ENCODE data around the gene KIF5B.
"Not testable (repeated sequence)": the region's sequence is repeated elsewhere in the genome, so short reads cannot be mapped to it uniquely, and the experiment has no call there.

KIF5B gene

GRCh38 chr10:32073128-32073527 lies 16.9 kb upstream of the KIF5B start:
- DNase-seq (ENCODE audit: low spot score) = no peak
- TF ChIP-seq CTCF (IDR thresholded peaks at IDR 0.05; ENCODE audit: extremely low read depth, insufficient read depth, missing control alignments) = no peak
- in situ Hi-C loops (cut with MboI; ENCODE audit: low pct_unique_long_range_greater_than_20kb, low sequenced_read_pairs, unreplicated experiment) = loop anchor here (25.0 kb wide), 1 partner anchor 289 kb away; no protein-coding TSS in a partner anchor

DNA sequence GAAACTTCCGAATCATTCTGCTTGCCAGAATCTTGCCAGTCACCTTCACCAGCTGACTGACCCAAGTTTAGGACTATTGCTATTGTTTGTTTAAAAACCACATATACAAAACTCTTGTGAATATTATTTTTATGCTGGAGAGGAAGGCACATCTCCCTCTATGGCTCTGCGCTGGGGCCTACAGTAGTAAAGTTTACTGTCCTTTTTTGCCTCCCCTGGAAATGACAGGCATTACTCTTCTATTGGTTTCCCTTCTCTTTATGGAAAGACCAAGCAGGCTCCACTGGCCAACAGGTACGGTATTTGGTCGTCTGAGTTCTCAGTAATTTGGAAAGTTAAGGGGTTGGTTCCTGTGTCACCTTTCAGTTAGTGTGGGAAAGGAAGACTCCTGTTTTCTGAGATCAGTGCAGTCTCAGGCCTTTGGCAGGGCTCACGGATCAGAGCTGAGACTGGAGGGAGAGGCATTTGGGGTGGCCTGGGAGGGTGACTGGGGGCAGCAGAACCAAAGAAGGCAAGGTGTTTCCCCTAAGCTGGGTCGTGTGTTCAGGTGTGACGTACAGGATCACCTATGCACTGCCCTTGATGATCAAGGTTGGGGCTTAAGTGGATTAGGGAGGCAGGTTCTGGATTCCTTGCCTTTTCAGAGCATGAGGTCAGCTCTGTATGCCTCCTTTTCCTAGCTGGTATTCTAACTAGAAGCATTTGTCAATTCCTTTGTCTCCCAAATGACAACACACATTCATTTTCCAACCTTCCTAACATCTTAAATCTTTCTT lies 16.0 kb upstream of the KIF5B start:
- in situ Hi-C loops (cut with MboI; ENCODE audit: low pct_unique_long_range_greater_than_20kb, low sequenced_read_pairs, unreplicated experiment) = loop anchor here (25.0 kb wide), 1 partner anchor 290 kb away; no protein-coding TSS in a partner anchor
- TF ChIP-seq CTCF (IDR thresholded peaks at IDR 0.05; ENCODE audit: extremely low read depth, insufficient read depth, missing control alignments) = no peak
- DNase-seq (ENCODE audit: low spot score) = no peak

GRCh38 chr10:32070645-32071044 lies 14.4 kb upstream of the KIF5B start:
- in situ Hi-C loops (cut with MboI; ENCODE audit: low pct_unique_long_range_greater_than_20kb, low sequenced_read_pairs, unreplicated experiment) = loop anchor here (25.0 kb wide), 1 partner anchor 292 kb away; no protein-coding TSS in a partner anchor

GRCh38 chr10:32068569-32068968 lies 12.3 kb upstream of the KIF5B start:
- no peak for DNase-seq (ENCODE audit: low spot score)
- in situ Hi-C loops (cut with MboI; ENCODE audit: low pct_unique_long_range_greater_than_20kb, low sequenced_read_pairs, unreplicated experiment) = loop anchor here (25.0 kb wide), 1 partner anchor 294 kb away; no protein-coding TSS in a partner anchor
- no peak for TF ChIP-seq CTCF (IDR thresholded peaks at IDR 0.05; ENCODE audit: extremely low read depth, insufficient read depth, missing control alignments)

More at GRCh38 chr10:32070645-32071044, 14.4 kb upstream of the KIF5B start:
- DNase-seq (ENCODE audit: low spot score) = no peak
- TF ChIP-seq CTCF (IDR thresholded peaks at IDR 0.05; ENCODE audit: extremely low read depth, insufficient read depth, missing control alignments) = no peak

DNA sequence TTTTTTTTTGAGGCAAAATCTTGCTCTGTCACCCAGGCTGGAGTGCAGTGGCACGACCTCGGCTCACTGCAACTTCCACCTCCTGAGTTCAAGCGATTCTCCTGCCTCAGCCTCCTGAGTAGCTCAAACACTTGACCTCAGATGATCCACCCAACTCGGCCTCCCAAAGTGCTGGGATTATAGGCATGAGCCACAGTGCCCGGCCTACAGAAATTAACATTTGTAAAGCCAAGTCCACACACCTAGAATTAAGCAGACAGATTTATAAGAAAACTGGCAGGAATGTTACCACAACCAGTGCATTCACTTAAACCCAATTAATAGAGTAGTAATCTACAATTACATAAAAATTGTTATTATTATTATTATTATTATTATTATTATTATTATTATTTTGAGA lies 11.7 kb upstream of the KIF5B start:
- in situ Hi-C loops (cut with MboI; ENCODE audit: low pct_unique_long_range_greater_than_20kb, low sequenced_read_pairs, unreplicated experiment) = loop anchor here (25.0 kb wide), 1 partner anchor 294 kb away; no protein-coding TSS in a partner anchor
- DNase-seq (ENCODE audit: low spot score) = not testable (repeated sequence)

GRCh38 chr10:32065856-32066255 lies 9.6 kb upstream of the KIF5B start:
- in situ Hi-C loops (cut with MboI; ENCODE audit: low pct_unique_long_range_greater_than_20kb, low sequenced_read_pairs, unreplicated experiment) = loop anchor here (25.0 kb wide), 1 partner anchor 296 kb away; no protein-coding TSS in a partner anchor
- DNase-seq (ENCODE audit: low spot score) = no peak
- no peak for TF ChIP-seq CTCF (IDR thresholded peaks at IDR 0.05; ENCODE audit: extremely low read depth, insufficient read depth, missing control alignments)

GRCh38 chr10:32061440-32061839 lies 5.2 kb upstream of the KIF5B start:
- in situ Hi-C loops (cut with MboI; ENCODE audit: low pct_unique_long_range_greater_than_20kb, low sequenced_read_pairs, unreplicated experiment) = loop anchor here (25.0 kb wide), 1 partner anchor 301 kb away; no protein-coding TSS in a partner anchor
- no peak for TF ChIP-seq CTCF (IDR thresholded peaks at IDR 0.05; ENCODE audit: extremely low read depth, insufficient read depth, missing control alignments)
- no peak for DNase-seq (ENCODE audit: low spot score)
